ENCODE measurements around the gene TBL1X.

DNA sequence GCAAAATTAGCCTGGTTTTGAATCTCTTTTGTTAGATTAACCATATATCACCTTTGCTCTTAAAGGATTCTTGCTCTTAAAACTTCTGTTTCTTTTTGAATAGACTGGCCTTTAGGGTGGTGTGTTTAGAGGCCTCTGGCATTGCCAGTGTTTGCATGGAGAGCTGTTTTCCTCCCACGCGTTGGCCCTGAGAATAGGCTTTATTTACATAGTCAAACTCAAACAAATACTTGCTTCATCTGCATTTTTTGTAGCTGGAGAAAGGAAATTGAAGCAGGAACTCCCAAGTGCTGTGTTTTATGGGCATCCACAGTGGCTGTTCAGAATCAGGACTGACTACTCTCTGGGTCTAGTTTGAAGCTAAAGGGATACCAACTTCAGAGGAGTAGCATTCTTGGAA is 324.1 kb downstream of the TBL1X start:
- TF ChIP-seq POLR2AphosphoS5 (IDR thresholded peaks at IDR 0.05; ENCODE audit: low read depth, low read length) (no peak), TAF1 (IDR thresholded peaks at IDR 0.05; ENCODE audit: borderline replicate concordance, insufficient read depth, low read length) (no peak), FOXP2 (optimal IDR thresholded peaks at IDR 0.05; ENCODE audit: borderline replicate concordance, extremely low read depth, extremely low read length, insufficient read depth) (no peak), SIN3A (IDR thresholded peaks at IDR 0.05; ENCODE audit: borderline replicate concordance, insufficient read depth, low read length) (no peak)
